Measurements from ENCODE around the gene PDE5A. TPM values are rescaled to one million over a fixed set of nuclear protein-coding genes. Genes with fewer than 3 reads are reported as not detected.

Gene PDE5A
- 0.50 and 0.93 TPM in 2 replicates for total RNA-seq (2013; cell fraction: nucleolus; rRNA removed)
- 0.27 TPM in 1 of 2 replicates, not detected in the other for total RNA-seq (2014; rRNA removed)
- 0.13 TPM in 1 of 2 replicates, not detected in the other for total RNA-seq (2014; rRNA removed; fragmentation: Illumina TruSeq; extraction: Trizol)
- 0.26 and 0.27 TPM in 2 replicates for total RNA-seq (2021)
- 6.0 TPM for polyA plus RNA-seq (2011; ENCODE audit: low read depth)
- 0.12 and 0.24 TPM in 2 replicates for polyA plus RNA-seq (2011; rRNA removed)
- 0.05 and 0.10 TPM in 2 replicates for polyA plus RNA-seq (2011; cell fraction: cytosol; rRNA removed)
- 0.10 and 0.18 TPM in 2 replicates for polyA plus RNA-seq (2011; cell fraction: nucleus; rRNA removed)
- polyA plus RNA-seq (2012) = 1.2 TPM in 2 replicates
- polyA plus RNA-seq (2014; fragmentation: Illumina TruSeq; extraction: Trizol) = under 0.01 TPM in 1 of 2 replicates, not detected in the other
- polyA plus RNA-seq (2014; fragmentation: Nextera tagmentation; extraction: Ambion mirVana) = 1 to 10 TPM in 1 of 2 experiments, under 1 TPM in 1; 0.62 to 1.6 TPM
- 0.01 TPM in 1 of 2 replicates, not detected in the other for polyA plus RNA-seq (2014; rRNA removed)
- 1 to 10 TPM; 2.2 to 3.9 TPM for polyA plus RNA-seq (2016; fragmentation: Nextera tagmentation; extraction: Ambion mirVana)
- polyA minus RNA-seq (2011; rRNA and poly(A)+ RNA removed) = 0.07 and 0.26 TPM in 2 replicates
- polyA minus RNA-seq (2011; cell fraction: cytosol; rRNA and poly(A)+ RNA removed) = not detected in 2 replicates
- 0.48 and 0.77 TPM in 2 replicates for polyA minus RNA-seq (2011; cell fraction: nucleus; rRNA and poly(A)+ RNA removed)
- percentile 22 among the genes with signal in this experiment for Bru-seq, nascent RNA
- BruChase-seq, experiment 1, labeled RNA remaining after a 6-hour chase = percentile 23 among the genes with signal in this experiment
- percentile 21 among the genes with signal in this experiment for BruChase-seq, experiment 2, labeled RNA remaining after a 2-hour chase
- long read RNA-seq, experiment 1, partial matches to known transcripts = 1 of 3 reads
- long read RNA-seq, experiment 1, other reads (novel, unspliced or antisense) = 2 of 3 reads
- long read RNA-seq, experiment 2, partial matches to known transcripts = 1 of 6 reads
- long read RNA-seq, experiment 2, other reads (novel, unspliced or antisense) = 5 of 6 reads

DNA sequence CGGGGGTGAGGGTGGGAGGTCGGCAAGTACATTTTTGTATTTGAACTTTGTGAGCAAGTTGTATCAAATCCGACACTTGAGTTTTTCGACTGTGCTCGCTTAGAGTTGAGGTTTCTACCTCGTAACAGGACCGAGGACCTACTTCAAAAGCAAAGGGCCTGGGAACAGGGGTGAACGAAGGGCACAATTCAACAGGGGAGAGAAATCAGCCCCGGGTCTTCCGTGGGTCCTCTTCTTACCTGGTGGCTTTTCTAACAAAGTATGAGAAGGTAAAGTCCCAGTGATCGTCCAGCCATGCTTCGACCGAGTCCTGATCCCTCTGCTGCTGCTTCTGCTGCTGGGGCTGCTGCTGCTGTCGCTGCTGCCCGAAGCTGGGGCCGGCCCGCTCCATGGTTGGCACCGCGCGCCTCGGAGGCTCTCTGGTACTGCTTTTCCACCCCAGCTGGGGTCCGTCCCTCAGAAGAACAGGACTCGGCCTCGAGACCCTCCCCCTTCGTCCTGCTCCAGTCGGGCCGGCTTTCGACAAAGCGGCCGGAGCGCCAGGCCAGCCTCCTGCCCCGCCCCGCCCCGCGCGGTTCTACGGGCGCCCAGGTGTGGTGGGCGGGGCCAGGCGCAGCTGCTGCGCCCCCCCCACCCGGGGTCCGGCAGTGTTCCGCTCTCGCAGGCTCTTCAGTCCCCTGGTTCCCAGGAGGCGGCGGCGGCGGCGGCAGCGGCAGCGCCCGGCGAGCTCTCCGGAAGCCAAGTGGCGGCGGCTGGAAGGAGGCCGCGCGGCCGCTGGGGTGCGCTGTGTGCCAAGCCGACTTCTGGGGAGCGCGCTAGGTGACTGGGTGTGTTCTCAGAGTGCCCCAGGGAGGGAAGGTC is at the start of gene PDE5A:
Gene PDE5A (minus strand): TSS at position 524 of the 861 bp plus-strand sequence. CDS start 133 bp downstream, at position 391.
- peak within 1 kb of the TSS; percentile 97 for H3K4me2 ChIP-seq (ENCODE audit: control insufficient read depth, insufficient read depth)
- in situ Hi-C loops (cut with MboI) = loop anchor here (10.0 kb wide), 2 partner anchors 314 to 644 kb away; no protein-coding TSS in a partner anchor
- DNase-seq (ENCODE audit: low read depth, low spot score) (no peak), FAIRE-seq (peak; percentile 38), ATAC-seq (peak; percentile 95)
- ChIA-PET CTCF (interaction anchor here (0.6 to 3.4 kb wide), 40 partner anchors 8 to 1679 kb away, joined by 3 to 32 read pairs (median 4); a partner anchor contains a TSS), POLR2A (interaction anchor here (0.6 to 0.7 kb wide), 3 partner anchors 32 to 427 kb away, joined by 3 to 5 read pairs (median 4); no protein-coding TSS in a partner anchor), SMC1A (ENCODE audit: uncharacterized antibody, unreplicated experiment) (interaction anchor here (0.6 to 2.6 kb wide), 14 partner anchors 13 to 462 kb away, joined by 3 to 12 read pairs (median 3); partner anchors contain the start of gene MAD2L1), RAD21 (ENCODE audit: unreplicated experiment) (interaction anchor here (0.6 to 3.1 kb wide), 16 partner anchors 8 to 647 kb away, joined by 3 to 31 read pairs (median 3); no protein-coding TSS in a partner anchor)
- peaks cover 3 to 5% of the 10 kb centered on the region in 2 experiments; a peak in 3 of 4 replicates for H3K27me3 ChIP-seq (replicated peaks in 1 of 2; ENCODE audit: control insufficient read depth in 2 of 2, insufficient read depth in 2 of 2, low read length in 1 of 2)
- H3K27ac ChIP-seq (ENCODE audit: control insufficient read depth, insufficient read depth) = no peak within 1 kb of the TSS
- no peaks in the 10 kb centered on the region for H3K79me2 ChIP-seq (ENCODE audit: control insufficient read depth, insufficient read depth, low read length)
- H3K4me3 ChIP-seq = peak within 1 kb of the TSS; percentile 75
- H3K36me3 ChIP-seq (ENCODE audit: control insufficient read depth in 2 of 2, insufficient read depth in 2 of 2, low read length in 1 of 2) = no peaks in the 10 kb centered on the region
- H3K4me1 ChIP-seq (ENCODE audit: control insufficient read depth, insufficient read depth, low read length) = peaks cover 3% of the 10 kb centered on the region
- no TSS peak for BruUV-seq (replicated peaks)
- intact Hi-C loops (cut with micrococcal nuclease; ENCODE audit: unreplicated experiment) = loop anchor here (1.0 to 2.0 kb wide), 4 partner anchors 69 to 422 kb away; no protein-coding TSS in a partner anchor
- H2AFZ ChIP-seq (ENCODE audit: control insufficient read depth, low read depth, low read length) = peak within 1 kb of the TSS; percentile 76
- H3K9ac ChIP-seq (ENCODE audit: control insufficient read depth, insufficient read depth, low read length) = no peak within 1 kb of the TSS
- H4K20me1 ChIP-seq (ENCODE audit: control insufficient read depth, insufficient read depth) = no peaks in the 10 kb centered on the region
- WGBS (ENCODE audit: insufficient coverage, insufficient replicate concordance, low lambda C conversion rate, missing lambda C conversion rate) = 3% methylated on average over 62 of the region's 65 CpGs
- H3K9me3 ChIP-seq (replicated peaks; ENCODE audit: control insufficient read depth, insufficient read depth, low read length) = no peaks in the 10 kb centered on the region
- 0 out of 2 replicates have a peak, but pooled peaks have one; percentile 32 for TF ChIP-seq ZSCAN29 (IDR thresholded peaks at IDR 0.05)
- TF ChIP-seq TCF12 (IDR thresholded peaks at IDR 0.05; ENCODE audit: low read depth, low read length) = 0 out of 2 replicates have a peak, but pooled peaks have one; percentile 5
- TF ChIP-seq NR2F1 (conservative IDR thresholded peaks at IDR 0.05) = 0 out of 2 replicates have a peak, but pooled peaks have one; percentile 32
- TF ChIP-seq, protein P1, sequence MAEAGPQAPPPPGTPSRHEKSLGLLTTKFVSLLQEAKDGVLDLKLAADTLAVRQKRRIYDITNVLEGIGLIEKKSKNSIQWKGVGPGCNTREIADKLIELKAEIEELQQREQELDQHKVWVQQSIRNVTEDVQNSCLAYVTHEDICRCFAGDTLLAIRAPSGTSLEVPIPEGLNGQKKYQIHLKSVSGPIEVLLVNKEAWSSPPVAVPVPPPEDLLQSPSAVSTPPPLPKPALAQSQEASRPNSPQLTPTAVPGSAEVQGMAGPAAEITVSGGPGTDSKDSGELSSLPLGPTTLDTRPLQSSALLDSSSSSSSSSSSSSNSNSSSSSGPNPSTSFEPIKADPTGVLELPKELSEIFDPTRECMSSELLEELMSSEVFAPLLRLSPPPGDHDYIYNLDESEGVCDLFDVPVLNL (IDR thresholded peaks at IDR 0.05; ENCODE audit: low read depth, low read length) = 0 out of 2 replicates have a peak, but pooled peaks have one; percentile 2
- TF ChIP-seq, protein P2, sequence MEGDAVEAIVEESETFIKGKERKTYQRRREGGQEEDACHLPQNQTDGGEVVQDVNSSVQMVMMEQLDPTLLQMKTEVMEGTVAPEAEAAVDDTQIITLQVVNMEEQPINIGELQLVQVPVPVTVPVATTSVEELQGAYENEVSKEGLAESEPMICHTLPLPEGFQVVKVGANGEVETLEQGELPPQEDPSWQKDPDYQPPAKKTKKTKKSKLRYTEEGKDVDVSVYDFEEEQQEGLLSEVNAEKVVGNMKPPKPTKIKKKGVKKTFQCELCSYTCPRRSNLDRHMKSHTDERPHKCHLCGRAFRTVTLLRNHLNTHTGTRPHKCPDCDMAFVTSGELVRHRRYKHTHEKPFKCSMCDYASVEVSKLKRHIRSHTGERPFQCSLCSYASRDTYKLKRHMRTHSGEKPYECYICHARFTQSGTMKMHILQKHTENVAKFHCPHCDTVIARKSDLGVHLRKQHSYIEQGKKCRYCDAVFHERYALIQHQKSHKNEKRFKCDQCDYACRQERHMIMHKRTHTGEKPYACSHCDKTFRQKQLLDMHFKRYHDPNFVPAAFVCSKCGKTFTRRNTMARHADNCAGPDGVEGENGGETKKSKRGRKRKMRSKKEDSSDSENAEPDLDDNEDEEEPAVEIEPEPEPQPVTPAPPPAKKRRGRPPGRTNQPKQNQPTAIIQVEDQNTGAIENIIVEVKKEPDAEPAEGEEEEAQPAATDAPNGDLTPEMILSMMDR (IDR thresholded peaks at IDR 0.05 in 2 of 3, conservative IDR thresholded peaks at IDR 0.05 in 1 of 3; ENCODE audit: control insufficient read depth in 2 of 3, extremely low read depth in 1 of 3, insufficient read depth in 1 of 3, low read depth in 3 of 3, low read length in 3 of 3) = peak; percentile 63 to 80 (median 76)
- TF ChIP-seq BACH1 (IDR thresholded peaks at IDR 0.05; ENCODE audit: borderline replicate concordance) = peak; percentile 46; the same call in 1 of the 2 replicates
- TF ChIP-seq BHLHE40 (IDR thresholded peaks at IDR 0.05; ENCODE audit: borderline replicate concordance in 1 of 2, low read depth in 2 of 2, low read length in 1 of 2) = peak in 1 of 2 experiments; percentile 38; a peak in 1 of 4 replicates
- TF ChIP-seq ZNF207 (IDR thresholded peaks at IDR 0.05; ENCODE audit: borderline replicate concordance) = peak; percentile 24; the same call in 1 of the 2 replicates

All from GM12878 (cell line).